Measurements from ENCODE around the gene PWWP2B.
"Not testable (repeated sequence)": the region's sequence is repeated elsewhere in the genome, so short reads cannot be mapped to it uniquely, and the experiment has no call there.

PWWP2B gene

DNA sequence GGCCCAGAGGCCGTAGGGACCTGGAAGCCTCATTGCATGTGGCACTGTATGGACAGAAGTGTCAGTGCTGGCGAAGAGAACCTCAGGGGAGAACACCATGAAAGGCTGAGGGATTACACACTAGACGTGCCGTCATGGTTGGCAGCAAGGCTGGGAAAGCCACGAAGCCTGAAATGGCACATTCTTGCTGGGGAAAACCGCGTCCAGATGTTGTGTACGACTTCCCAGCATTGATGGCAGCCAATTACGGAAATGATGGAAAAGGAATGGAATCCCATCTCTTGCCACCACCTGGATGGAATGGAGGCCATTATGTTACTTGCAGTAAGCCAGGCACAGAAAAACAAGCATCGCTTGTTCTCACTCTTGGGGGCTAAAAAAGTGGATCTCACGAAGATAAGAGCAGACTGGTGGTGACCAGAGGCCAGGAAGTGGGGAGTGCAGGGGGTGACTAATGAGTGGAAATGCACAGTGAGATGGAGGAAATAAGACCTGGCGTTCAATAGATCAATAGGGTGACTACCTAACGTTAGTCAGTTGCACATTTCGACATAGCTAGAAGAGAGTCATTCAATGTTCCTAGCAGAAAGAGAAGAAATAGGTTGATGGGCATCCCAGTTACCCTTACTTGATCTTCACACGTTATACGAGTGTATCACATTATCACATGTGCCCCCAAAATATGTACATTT lies 14.6 kb upstream of the PWWP2B start:
- peak; percentile 86 for DNase-seq (ENCODE audit: low spot score)

DNA sequence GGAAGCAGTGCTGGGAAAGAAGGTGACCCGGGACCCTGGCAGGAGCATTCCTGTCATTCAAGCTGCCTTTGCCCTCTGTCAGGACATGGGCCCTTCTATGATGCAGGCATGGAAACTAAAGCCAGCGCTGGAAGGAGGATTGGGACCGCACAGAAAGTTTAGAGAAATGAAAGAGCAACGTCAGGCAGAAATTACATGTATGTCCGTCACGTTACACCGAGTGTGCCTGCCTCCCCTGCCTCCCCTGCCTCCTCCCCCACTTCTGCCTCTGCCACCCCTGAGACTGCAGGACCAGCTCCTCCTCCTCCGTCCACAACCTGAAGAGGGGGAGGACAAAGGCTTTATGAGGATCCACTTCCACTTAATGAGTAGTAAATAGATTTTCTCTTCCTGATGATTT lies 13.9 kb upstream of the PWWP2B start:
- DNase-seq (ENCODE audit: low spot score) = no peak

DNA sequence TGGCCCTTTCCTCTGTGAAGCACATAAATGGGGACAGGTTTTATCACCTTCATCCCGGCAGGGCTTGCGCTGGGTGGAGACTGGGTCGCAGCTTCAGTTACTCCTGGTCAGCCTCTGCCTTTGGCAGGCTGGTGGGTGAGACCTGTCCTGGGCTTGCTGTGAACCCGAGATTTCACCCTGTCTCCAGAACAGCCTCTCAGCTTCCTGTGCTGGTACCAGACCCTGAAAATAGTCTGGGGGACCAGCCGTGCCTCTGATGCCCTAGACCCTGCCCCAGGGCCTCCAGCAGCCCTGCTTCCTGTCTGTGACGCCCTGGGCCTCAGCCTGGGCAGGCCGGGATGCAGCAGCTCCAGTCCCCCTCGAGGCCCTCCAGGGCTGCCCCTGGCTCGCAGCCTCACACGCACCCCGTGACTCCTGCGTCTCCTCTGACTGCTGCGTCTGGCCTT lies 13.2 kb upstream of the PWWP2B start:
- DNase-seq (ENCODE audit: low spot score) = no peak

DNA sequence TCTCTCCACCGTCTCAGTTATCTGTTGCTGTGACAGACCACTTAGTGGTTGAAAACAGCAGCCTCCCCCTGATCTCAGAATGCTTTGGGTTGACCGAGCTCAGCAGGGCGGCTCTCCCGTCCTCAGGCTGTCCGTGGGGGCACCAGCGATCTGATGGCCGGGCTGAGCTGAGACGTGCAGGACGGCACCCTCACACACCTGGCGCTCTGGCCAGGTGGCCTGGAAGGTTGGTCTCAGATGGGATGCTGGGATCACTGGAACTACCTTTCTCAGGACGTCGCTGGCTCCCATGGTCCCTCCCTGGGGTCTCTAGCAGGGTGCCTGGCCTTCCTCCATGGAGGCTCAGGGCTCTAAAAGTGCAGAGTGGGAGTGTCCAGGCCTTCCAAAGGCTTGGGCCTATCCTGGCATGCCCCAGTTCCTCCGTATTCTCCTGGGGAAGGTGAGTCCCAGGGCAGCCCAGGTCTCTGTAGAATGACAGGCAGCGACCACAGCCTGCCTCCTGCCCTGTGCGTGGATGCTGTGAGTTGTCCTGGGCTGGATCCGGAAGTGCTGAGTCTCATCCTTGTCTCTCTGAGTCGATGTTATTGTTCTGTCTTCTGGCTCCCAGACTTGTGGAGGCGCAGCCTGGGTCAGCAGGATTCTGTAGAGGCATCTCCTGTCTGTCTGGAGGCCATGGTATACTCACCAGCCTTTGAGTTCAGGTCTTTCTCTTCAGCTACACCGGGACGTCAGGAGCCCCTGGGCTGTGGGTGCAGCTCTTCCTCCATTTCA lies 12.2 kb upstream of the PWWP2B start:
- DNase-seq (ENCODE audit: low spot score) = no peak

DNA sequence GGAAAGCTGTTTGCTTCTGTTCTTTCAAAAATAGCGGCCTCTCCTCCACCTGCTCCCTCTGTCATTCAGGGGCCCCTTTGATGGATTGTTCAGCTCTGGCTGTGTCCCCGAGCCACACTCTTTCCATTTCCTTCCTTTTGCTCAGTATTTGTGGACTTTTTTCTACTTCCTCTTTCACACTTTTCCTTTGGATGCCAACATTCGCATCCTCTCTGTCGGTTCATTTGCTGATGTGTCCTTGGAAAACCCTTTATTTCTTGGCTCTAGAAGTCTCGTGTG lies 11.7 kb upstream of the PWWP2B start:
- no peak for DNase-seq (ENCODE audit: low spot score)

DNA sequence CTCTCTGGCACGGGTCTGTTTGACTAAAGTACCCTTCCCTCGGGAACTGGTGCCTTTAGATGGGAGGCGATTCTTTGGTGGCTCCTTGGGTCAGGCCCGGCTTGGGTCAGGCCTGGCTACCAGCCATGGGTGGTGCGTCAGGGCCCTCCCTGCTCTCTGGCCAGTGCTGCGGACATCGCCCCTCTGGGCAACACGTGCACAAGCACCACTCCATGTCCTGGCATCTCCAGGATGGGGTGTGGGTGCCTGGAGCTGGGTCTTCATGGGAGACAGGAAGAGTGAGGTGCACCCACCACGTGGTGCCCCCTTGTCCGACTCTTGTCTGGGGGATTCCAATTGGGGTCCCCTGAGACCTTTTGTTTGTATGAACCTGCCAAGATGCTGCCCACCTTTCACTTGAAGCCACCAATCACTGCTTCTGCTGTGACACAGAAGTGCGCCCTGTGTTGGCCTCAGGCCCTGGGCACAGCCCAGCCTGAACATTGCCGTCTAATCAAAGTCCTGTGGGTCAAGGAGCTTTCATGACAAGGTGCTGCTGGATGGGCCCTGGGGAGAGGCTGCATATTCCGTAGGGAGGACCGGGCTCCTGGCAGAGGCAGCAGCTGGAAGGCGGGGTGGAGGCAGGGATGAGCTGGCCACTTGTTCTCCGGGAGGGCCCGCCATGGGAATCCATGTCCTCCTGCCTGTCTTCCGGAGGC lies 11.1 kb upstream of the PWWP2B start:
- DNase-seq (ENCODE audit: low spot score) = no peak

DNA sequence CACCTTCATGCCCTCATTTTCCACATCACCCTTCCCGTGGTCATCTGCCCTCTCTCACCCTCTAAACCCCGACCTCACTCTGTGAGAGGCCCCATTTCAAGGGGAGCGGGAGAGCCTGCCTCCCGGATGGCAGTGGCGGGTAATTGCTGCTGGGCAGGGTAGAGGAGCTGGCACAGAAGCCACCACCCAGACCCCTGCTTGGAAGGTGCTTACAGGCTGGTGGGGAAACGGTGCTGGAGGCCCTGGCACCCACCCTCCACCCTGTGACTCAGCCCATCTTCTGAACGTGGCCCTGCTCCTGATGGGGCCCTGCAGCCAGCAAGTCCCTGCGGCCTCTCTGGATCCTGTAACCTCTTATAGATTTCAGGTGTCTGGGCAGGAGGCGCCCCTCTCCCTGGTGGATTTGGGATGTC lies 10.6 kb upstream of the PWWP2B start:
- DNase-seq (ENCODE audit: low spot score) = no peak

DNA sequence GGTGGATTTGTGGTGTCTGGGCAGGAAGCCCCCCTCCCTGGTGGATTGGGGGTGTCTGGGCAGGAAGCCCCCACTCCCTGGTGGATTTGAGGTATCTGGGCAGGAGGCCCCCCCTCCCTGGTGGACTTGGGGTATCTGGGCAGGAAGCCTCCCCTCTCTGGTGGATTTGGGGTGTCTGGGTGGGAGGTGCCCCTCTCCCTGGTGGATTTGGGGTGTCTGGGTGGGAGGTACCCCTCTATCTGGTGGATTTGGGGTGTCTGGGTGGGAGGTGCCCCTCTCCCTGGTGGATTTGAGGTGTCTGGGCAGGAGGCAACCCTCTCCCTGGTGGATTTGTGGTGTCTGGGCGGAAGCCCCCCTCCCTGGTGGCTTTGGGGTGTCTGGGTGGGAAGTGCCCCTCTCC lies 10.1 kb upstream of the PWWP2B start:
- DNase-seq (ENCODE audit: low spot score) = not testable (repeated sequence)

DNA sequence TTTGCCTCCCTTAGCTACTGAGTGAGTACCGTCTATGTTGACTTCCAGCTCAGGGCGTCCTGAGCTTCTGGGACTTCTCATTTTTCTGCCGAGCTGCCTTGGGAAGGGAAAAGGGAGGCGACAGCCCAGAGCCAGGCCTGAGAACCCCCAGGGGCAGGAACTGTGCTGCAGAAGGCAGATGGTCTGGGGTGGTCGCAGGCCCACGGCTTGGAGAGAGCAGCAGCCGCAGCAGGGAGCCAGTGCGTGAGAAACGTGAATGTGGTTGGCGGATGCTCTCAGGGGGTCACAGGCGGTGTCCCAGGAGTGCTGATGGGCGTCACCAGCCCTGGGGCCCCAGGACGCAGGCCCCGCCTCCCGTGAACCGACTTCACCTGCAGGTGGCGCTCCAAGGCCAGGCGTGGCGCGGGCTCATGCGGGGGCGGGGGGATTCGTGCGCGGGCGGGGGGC lies 9.2 kb upstream of the PWWP2B start:
- DNase-seq (ENCODE audit: low spot score) = peak; percentile 95

DNA sequence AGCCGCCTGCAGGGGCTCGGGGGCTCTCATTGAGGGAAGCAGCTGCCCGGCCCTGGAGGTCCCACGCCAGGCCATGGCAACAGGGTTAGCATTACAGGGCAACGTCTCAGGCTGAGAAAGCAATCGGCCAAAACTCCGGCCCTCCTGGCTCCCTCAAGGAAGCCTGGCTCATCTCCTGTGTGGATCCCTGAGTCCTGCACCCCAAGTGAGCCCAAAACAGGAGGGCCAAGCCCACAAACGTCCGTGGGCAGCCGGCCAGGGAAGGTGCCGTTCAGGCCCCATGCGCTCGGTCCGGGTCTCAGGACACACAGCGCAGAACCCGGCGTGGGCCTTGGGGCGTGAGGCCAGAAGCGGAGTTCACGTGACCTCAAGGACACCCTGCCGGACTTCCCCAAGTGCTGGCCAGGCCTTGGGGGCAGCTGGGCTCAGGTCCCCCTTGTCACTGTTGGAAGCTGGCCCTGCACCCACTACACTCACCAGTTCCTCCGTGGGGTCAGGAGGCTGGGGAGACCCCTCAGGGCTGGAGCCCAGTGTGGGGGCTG lies 8.0 kb upstream of the PWWP2B start:
- peak; percentile 47 for DNase-seq (ENCODE audit: low spot score)

DNA sequence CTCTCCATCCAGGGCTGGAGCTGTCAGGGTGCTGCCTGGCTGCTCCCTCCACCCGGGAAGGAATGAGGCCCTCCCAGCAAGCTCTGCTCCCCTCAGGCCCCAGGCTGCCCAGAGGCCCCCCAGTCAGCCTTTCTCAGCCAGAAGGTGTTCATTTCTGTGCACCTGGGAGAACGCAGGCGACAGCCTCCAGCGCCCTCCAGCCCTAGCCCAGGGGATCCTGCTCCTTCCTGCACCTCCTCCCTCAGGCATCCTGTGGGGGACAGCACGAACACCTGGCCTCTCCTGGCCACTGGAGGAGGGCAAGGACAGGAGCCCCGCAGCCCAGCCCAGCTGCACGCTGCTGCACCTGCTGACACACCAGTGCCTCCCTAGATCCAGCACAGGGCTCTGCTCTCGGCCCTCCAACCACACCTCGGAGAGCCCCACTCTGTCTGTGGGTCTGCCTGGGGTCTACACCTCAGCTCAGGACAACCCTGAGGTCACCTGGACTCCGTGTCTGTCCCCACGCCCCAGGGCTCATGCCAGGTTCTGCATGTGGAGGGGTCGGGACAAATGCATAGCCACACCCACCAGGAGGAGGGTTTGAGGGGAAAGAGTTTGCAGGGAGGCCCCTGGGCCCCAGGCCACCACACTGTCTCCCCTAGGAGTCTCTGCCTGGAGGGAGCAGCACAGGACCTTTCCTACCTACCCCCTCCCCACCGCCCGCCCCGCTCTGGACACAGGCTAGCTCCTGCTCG lies 7.4 kb upstream of the PWWP2B start:
- no peak for DNase-seq (ENCODE audit: low spot score)

DNA sequence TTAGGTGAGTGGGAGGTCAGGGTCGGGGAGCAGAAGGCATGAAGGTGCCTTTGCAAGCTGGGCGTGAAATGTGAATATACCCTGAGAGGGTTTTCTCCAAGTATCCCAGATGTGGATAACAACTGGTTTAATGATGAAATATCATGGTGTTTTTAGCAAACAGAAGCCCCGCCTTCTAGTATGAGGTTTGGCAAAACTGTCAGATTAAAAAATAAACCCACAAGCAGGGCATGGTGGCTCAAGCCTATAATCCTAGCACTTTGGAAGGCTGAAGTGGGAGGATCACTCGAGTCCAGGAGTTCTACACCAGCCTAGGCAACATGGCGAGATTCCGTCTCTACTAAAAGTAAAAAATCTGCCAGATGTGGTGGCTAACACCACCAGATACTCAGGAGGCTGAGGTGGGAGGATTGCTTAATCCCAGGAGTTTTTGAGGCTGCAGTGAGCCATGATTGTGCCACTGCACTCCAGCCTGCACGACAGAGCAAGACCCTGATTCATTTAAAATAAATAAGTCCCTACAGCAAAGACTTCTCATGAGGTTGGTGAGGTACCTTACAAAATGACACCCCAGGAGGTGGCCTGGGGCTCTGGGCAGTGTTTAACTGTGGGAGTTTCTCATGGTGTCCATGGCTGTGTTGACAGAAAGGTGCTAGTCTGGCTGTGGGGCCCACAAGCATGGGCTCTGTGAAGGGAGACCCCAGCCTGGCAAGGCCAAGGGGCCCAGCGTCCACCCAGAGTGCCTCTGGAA lies 6.7 kb upstream of the PWWP2B start:
- DNase-seq (ENCODE audit: low spot score) = no peak

DNA sequence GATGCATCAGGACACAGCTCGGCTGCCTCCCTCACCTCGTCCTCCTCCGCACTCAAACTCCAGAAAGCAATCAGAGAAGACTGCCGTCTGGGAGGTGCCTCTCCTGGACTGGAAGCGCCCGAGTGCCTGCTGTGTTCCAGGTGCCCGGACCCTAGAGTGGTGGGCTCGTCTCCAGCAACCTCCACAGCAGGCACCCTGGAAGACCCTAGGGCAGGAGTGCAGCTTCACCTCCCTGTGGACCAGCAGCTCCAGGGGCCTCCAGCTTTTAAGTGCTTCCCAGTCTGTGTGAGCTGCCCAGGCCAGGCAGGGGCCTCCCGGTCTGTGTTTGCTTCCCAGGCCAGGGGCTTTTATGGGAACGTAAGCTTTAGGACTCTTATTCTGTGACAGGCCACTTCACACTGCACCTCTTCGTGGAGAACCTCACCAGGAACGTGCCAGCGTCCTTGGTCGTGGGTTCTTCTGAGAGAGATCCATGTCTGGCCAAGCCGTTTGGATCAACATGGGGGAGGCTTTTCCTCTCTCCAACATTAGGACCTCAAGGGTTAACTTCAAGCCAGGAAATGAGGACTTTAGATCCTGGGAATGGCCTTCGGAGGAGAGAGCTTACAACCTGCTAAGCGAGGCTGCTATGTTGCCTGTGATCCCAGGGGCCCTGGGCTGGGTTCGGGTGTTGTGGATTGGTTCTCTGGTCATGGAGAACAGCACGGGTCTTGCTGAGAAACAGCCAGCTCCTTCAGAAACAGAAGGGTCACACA lies 5.9 kb upstream of the PWWP2B start:
- no peak for DNase-seq (ENCODE audit: low spot score)

DNA sequence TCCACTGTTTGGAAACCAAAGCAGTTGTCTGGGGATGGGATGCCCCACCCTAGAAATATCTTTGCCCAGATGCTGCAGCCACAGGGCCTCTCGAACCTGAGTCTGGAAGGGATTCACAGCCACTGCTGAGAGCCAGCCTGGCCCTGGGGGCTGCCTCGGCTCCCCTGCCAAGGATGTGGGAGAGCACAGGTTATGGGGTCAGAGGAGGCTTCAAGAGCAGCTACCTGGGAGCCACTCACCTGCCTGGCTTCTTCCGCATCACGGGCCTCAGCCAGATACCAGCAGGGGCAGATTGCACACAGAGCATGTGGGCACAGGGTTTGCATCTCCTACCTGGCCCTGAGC lies 5.4 kb upstream of the PWWP2B start:
- no peak for DNase-seq (ENCODE audit: low spot score)

DNA sequence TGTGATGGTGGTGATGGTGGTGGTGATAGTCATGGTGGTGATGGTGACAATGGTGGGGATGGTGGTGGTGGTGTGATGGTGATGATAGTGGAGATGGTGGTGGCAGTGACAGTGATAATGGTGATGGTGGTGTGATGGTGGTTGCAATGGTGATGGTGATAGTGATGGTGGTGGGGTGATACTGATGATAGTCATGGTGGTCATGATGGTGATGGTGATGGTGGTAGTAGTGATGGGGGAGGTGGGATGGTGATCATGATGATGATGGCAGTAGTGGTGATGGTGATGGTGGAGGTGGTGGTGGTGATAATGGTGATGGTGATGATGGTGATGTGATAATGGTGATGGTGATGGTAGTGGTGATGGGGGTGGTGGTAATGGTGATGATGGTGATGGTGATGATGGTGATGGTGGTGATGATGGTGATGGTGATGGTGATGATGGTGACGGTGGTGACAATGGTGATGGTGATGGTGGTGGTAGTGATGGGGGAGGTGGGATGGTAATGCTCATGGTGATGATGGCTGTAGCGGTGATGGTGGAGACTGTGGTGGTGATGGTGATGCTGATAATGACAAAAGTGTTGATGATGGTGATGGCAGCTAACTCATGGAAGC lies 4.7 kb upstream of the PWWP2B start:
- DNase-seq (ENCODE audit: low spot score) = no peak

DNA sequence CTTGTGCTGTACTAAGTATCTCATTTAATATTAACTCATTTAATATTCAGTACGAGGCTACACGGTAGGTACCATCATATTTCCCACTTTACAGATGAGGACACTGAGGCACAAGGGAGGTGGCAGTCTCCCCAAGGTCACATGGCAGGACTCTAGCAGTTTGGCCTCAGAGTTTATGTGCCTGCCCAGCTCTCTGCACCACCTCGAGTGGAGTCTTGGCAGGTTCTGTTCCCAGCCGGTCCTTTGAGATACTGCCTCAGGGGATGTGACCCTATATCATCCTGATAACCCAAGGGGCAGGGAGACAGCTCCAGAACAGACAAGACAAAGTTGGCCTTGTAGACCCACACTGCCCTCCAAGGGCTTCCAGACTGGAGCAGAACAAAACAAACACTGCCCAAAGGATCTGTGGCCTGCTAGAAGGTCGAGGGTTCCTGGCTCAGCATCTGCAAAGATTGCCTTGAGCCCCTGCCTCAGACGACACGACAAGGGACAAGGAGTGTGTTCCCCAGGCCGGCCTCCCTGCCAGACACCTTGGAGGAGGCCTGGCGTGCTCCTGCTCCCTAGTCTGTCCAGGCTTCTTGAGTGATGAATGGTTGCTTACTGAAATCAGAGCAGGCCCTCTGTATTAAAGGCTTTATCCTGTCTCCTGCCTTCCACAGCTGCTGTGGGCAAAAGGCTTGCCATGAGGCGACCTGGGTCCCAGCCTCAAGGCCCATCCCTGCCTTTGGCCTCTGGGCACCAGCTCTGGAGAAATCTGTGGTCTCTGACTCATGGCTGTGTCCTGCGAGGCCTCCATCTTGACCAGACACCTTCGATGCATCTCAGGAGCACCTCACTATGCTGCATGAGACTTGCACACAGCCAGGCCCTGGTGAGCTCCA lies 3.9 kb upstream of the PWWP2B start:
- peak; percentile 57 for DNase-seq (ENCODE audit: low spot score)

DNA sequence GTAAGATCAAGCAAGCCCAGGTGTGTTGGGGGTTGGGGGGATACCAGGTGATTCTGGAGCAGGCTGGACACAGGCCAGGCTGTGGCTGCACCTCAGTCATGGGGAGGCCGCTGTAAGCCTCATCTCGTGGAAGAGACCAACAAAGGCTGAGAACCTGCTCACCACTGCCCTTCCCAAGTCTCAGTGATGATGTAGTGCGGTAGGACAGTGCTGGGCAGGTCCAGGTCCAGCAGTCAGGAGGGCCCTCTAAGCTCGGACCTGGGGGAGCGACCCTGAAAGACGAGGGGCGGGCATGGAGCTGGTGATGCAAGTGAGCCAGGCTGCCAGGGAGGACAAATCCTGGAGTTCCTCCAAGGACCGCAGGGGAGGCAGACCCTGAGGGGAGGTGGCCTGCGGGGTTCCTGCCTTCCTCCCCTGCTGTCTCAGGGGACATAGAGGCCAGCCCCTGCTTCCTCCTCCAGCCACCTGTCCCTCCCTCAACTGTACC lies 3.3 kb upstream of the PWWP2B start:
- no peak for DNase-seq (ENCODE audit: low spot score)

DNA sequence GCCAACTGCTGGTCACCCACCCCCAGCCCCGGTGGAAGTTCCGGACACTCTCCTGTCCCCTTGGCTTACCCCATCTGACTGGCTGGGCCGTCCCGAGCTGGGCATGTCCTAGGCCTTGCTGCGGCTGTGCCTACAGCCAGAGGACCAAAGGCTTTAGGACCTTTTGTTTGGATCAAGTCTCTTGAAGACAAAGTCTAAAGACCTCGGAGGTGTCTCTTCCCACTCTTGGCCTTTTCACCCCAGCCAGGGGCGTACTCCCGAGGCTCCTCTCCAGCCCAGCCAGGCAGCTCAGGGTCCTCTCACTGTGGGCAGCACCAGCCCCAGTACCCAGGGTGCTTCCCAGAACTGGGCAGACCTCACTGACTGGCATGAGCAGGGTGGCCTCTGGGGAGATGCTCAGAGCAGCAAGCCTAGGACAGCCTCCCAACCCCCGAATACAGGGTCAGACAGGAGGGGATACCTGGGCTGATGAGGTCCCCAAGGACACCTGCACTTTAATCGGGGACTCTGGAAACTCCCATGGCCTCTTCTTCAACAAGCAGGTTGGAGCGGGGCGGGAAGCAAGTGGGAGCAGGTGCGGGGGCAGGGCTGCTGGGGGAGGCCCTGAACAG lies 2.7 kb upstream of the PWWP2B start:
- no peak for DNase-seq (ENCODE audit: low spot score)
